Osteoblast (primary cell): ENCODE data around the gene CHN2. TPM values are rescaled to one million over a fixed set of nuclear protein-coding genes. Genes with fewer than 3 reads are reported as not detected.

ENCODE experiments used
- DNase-seq: peaks from one replicate; pipeline ENCODE4 v3.0.0; 2011; ENCODE audit warnings: low spot score, mixed read lengths; ENCODE audit not compliant: insufficient read length; ENCODE audit errors: missing footprints
- H2AFZ ChIP-seq: 2 replicates; pipeline ENCODE4 v1.6.0; 2011; ENCODE audit warnings: mild to moderate bottlenecking, low read length
- H3K27ac ChIP-seq: 2 replicates; pipeline ENCODE4 v1.5.1; 2011; ENCODE audit warnings: mild to moderate bottlenecking, low read depth, low read length, moderate library complexity
- H3K27me3 ChIP-seq: 2 replicates; pipeline ENCODE4 v1.6.0; 2012; ENCODE audit warnings: mild to moderate bottlenecking, control low read depth, inconsistent platforms, low read length, moderate library complexity; ENCODE audit not compliant: insufficient read depth
- H3K36me3 ChIP-seq: 2 replicates; pipeline ENCODE4 v1.5.1; 2011; ENCODE audit warnings: mild to moderate bottlenecking, low read length, control low read depth, moderate library complexity; ENCODE audit not compliant: insufficient read depth
- H3K4me1 ChIP-seq: 2 replicates; pipeline ENCODE4 v1.5.1; 2011; ENCODE audit warnings: mild to moderate bottlenecking, low read length, control low read depth, moderate library complexity; ENCODE audit not compliant: insufficient read depth
- H3K4me2 ChIP-seq: 2 replicates; pipeline ENCODE4 v1.6.0; 2011; ENCODE audit warnings: mild to moderate bottlenecking, low read length; ENCODE audit not compliant: insufficient read depth
- H3K4me3 ChIP-seq: fragments of 200-600 bp; sonication (generic); 3 replicates; pipeline ENCODE4 v1.5.1; 2012; ENCODE audit warnings: mild to moderate bottlenecking, low read length, inconsistent platforms; ENCODE audit not compliant: insufficient read depth
- H3K79me2 ChIP-seq: 2 replicates; pipeline ENCODE4 v1.6.0; 2012; ENCODE audit warnings: mild to moderate bottlenecking, low read length, control low read depth, inconsistent platforms; ENCODE audit not compliant: insufficient read depth
- H3K9me3 ChIP-seq: 2 replicates; pipeline ENCODE4 v1.5.1; 2011; ENCODE audit warnings: low read depth, low read length, control low read depth
- H4K20me1 ChIP-seq: 2 replicates; pipeline ENCODE4 v1.6.0; 2012; ENCODE audit warnings: mild to moderate bottlenecking, low read length, control low read depth; ENCODE audit not compliant: insufficient read depth
- CTCF ChIP-seq: IDR thresholded peaks from 2 replicates; pipeline ENCODE4 v1.5.1; 2011; ENCODE audit warnings: mild to moderate bottlenecking, low read depth, low read length, moderate library complexity; ENCODE audit errors: extremely low read depth
- total RNA-seq: library from RNA; depleted of rRNA; stranded (reverse); fragments of >200 nt; gene quantifications from 2 replicates; pipeline ENCODE4 v1.2.3, GENCODE V29; 2012

Gene CHN2
- total RNA-seq, 1 donor = under 0.01 TPM

- Histone ChIP-seq H3K79me2 (no peaks in the 10 kb centered on the region), H3K4me3 (no peak overlapping the region), H3K27ac (no peak overlapping the region), H3K36me3 (no peaks in the 10 kb centered on the region), H3K4me2 (no peak overlapping the region), H3K9me3 (no peaks in the 10 kb centered on the region), H2AFZ (no peak overlapping the region), H3K4me1 (peaks cover 26% of the 10 kb centered on the region), H4K20me1 (no peaks in the 10 kb centered on the region), H3K27me3 (no peaks in the 10 kb centered on the region)
- DNase-seq = no peak
- TF ChIP-seq CTCF = no peak
Measured at GRCh38 chr7:29486191-29486700, 291.7 kb downstream of the CHN2 start.

GRCh38 chr7:29487424-29487823 lies 292.8 kb downstream of the CHN2 start:
- Histone ChIP-seq H3K4me2 (no peak overlapping the region), H4K20me1 (no peaks in the 10 kb centered on the region), H3K4me3 (no peak overlapping the region), H3K27me3 (no peaks in the 10 kb centered on the region), H3K9me3 (no peaks in the 10 kb centered on the region), H2AFZ (no peak overlapping the region), H3K27ac (no peak overlapping the region), H3K79me2 (no peaks in the 10 kb centered on the region), H3K4me1 (peaks cover 26% of the 10 kb centered on the region), H3K36me3 (no peaks in the 10 kb centered on the region)
- no peak for DNase-seq
- no peak for TF ChIP-seq CTCF

- no peak for TF ChIP-seq CTCF
Measured at GRCh38 chr7:29488203-29488970, 293.8 kb downstream of the CHN2 start.

GRCh38 chr7:29488977-29489376 lies 294.4 kb downstream of the CHN2 start:
- Histone ChIP-seq H3K79me2 (no peaks in the 10 kb centered on the region), H3K9me3 (no peaks in the 10 kb centered on the region), H3K27me3 (no peaks in the 10 kb centered on the region), H3K4me2 (peak overlapping the region; percentile 69), H2AFZ (peak overlapping the region; percentile 13), H3K36me3 (no peaks in the 10 kb centered on the region), H3K4me3 (peak overlapping the region; percentile 10), H3K4me1 (peaks cover 30% of the 10 kb centered on the region), H3K27ac (peak overlapping the region; percentile 82), H4K20me1 (no peaks in the 10 kb centered on the region)
- peak; percentile 57 for DNase-seq
- no peak for TF ChIP-seq CTCF

More at GRCh38 chr7:29488203-29488970, 293.8 kb downstream of the CHN2 start:
- H2AFZ ChIP-seq = no peak overlapping the region
- DNase-seq = no peak
- H3K9me3 ChIP-seq = no peaks in the 10 kb centered on the region
- H3K79me2 ChIP-seq = no peaks in the 10 kb centered on the region
- no peaks in the 10 kb centered on the region for H3K27me3 ChIP-seq
- no peaks in the 10 kb centered on the region for H4K20me1 ChIP-seq
- H3K36me3 ChIP-seq = no peaks in the 10 kb centered on the region
- H3K27ac ChIP-seq = peak overlapping the region; percentile 82
- H3K4me3 ChIP-seq = peak overlapping the region; percentile 10
- H3K4me1 ChIP-seq = peaks cover 26% of the 10 kb centered on the region
- peak overlapping the region; percentile 69 for H3K4me2 ChIP-seq
